HCT116 (cell line): ENCODE results near the gene NIPA2. TPM values are rescaled to one million over a fixed set of nuclear protein-coding genes. Genes with fewer than 3 reads are reported as not detected.

Source experiments
- ATAC-seq: fragments of 200-7000 bp; cut with Tn5 transposase; 2 replicates; pipeline ENCODE4 v1.9.1; 2020; ENCODE audit warnings: mild to moderate bottlenecking, moderate library complexity
- BruUV-seq: library from RNA; stranded (reverse); fragments of 400-500 nt; replicated peaks from 2 replicates; lab custom pipeline; 2021; lab: Mats Ljungman, UMichigan
- CTCF ChIA-PET: fragments of 300-600 bp; sonication (Branson Sonifier 250); formaldehyde crosslinking; loops from one replicate; lab custom pipeline; 2021; ENCODE audit warnings: antibody characterized with exemption; lab: Charles Lee
- POLR2A ChIA-PET: fragments of 300-600, 350-600 bp; sonication (Branson Sonifier 250); formaldehyde crosslinking; loops from one replicate; lab custom pipeline; 2021; ENCODE audit warnings: antibody characterized with exemption; lab: Charles Lee
- RAD21 ChIA-PET, 2 experiments: fragments of 300-600 bp; sonication (Branson Sonifier 250); formaldehyde crosslinking; loops; one replicate each; lab custom pipeline; 2023; ENCODE audit warnings: low total read pairs in 2 of 2; ENCODE audit not compliant: uncharacterized antibody in 2 of 2, unreplicated experiment in 2 of 2, low non-redundant PET in 1 of 2; lab: Charles Lee
- DNase-seq: peaks from one replicate; pipeline ENCODE4 v3.0.0-alpha.2; 2010; ENCODE audit warnings: low read depth, low spot score
- H2AFZ ChIP-seq: fragments of 200-600 bp; shearing (Covaris generic), sonication (generic); 2 replicates; pipeline ENCODE4 v1.6.1; 2017; ENCODE audit warnings: low read depth, mixed run types, mixed read lengths, antibody characterized with exemption, low read length; ENCODE audit not compliant: poor library complexity, severe bottlenecking
- H3K27ac ChIP-seq: 2 replicates; pipeline ENCODE4 v1.5.1; 2012; ENCODE audit warnings: low read depth, low read length
- H3K27me3 ChIP-seq: fragments of 200-600 bp; sonication (generic); 2 replicates; pipeline ENCODE4 v1.6.1; 2016; ENCODE audit warnings: mixed run types, low read length, mixed read lengths; ENCODE audit not compliant: insufficient read depth
- H3K36me3 ChIP-seq, 2 experiments: fragments of 200-500 bp in 1 of 2; fragments of 200-600 bp in 1 of 2; sonication (Bioruptor generic) in 1 of 2; sonication (generic) in 1 of 2; 2 replicates each; pipeline versions ENCODE4 v1.5.1 to v1.6.1; 2014 to 2016; ENCODE audit warnings: low read length in 2 of 2, inconsistent platforms in 1 of 2, mixed read lengths in 1 of 2, mixed run types in 1 of 2; ENCODE audit not compliant: insufficient read depth in 2 of 2, control insufficient read depth in 1 of 2
- H3K4me1 ChIP-seq, 2 experiments: fragments of 200-600 bp in 1 of 2; sonication (generic) in 1 of 2; 2 replicates each; pipeline versions ENCODE4 v1.5.1 to v1.6.1; 2012 to 2017; ENCODE audit warnings: low read length in 2 of 2, inconsistent platforms in 1 of 2, mild to moderate bottlenecking in 1 of 2, mixed read lengths in 1 of 2, mixed run types in 1 of 2, moderate library complexity in 1 of 2; ENCODE audit not compliant: insufficient read depth in 2 of 2, control insufficient read depth in 1 of 2
- H3K4me2 ChIP-seq: fragments of 200-600 bp; sonication (generic); 2 replicates; pipeline ENCODE4 v1.6.1; 2017; ENCODE audit warnings: mixed run types, low read length, mixed read lengths
- H3K4me3 ChIP-seq, 2 experiments: fragments of 200-600 bp in 1 of 2; sonication (generic) in 1 of 2; replicated peaks in 1 of 2; 2 replicates each; pipeline ENCODE4 v1.5.1; 2011 to 2016; ENCODE audit warnings: low read length in 2 of 2, control low read depth in 1 of 2, low read depth in 1 of 2, mild to moderate bottlenecking in 1 of 2, mixed read lengths in 1 of 2, mixed run types in 1 of 2
- H3K79me2 ChIP-seq: fragments of 200-600 bp; sonication (generic); 2 replicates; pipeline ENCODE4 v1.6.1; 2017; ENCODE audit warnings: mild to moderate bottlenecking, mixed run types, low read length, moderate library complexity, mixed read lengths; ENCODE audit not compliant: insufficient read depth
- H3K9ac ChIP-seq: fragments of 200-600 bp; sonication (generic); 2 replicates; pipeline ENCODE4 v1.6.1; 2016; ENCODE audit warnings: low read length, mixed read lengths
- H3K9me2 ChIP-seq: fragments of 200-600 bp; sonication (generic), shearing (Covaris generic); 2 replicates; pipeline ENCODE4 v1.6.1; 2017; ENCODE audit warnings: mixed run types, mild to moderate bottlenecking, moderate library complexity; ENCODE audit not compliant: insufficient read depth
- H3K9me3 ChIP-seq, 2 experiments: fragments of 200-500 bp in 1 of 2; fragments of 200-600 bp in 1 of 2; sonication (Bioruptor generic) in 1 of 2; sonication (generic) in 1 of 2; 2 replicates each; pipeline ENCODE4 v1.6.1; 2014 to 2017; ENCODE audit warnings: low read length in 2 of 2, mixed read lengths in 2 of 2, inconsistent platforms in 1 of 2, low read depth in 1 of 2, mild to moderate bottlenecking in 1 of 2, mixed run types in 1 of 2, moderate library complexity in 1 of 2; ENCODE audit not compliant: control insufficient read depth in 1 of 2, insufficient read depth in 1 of 2
- H4K20me1 ChIP-seq: fragments of 200-600 bp; sonication (generic), shearing (Covaris generic); 2 replicates; pipeline ENCODE4 v1.6.1; 2017; ENCODE audit warnings: mixed run types, mild to moderate bottlenecking, moderate library complexity; ENCODE audit not compliant: insufficient read depth
- CBX3 ChIP-seq: IDR thresholded peaks from 2 replicates; pipeline ENCODE4 v1.6.1; 2012; ENCODE audit warnings: low read depth
- EGR1 ChIP-seq: IDR thresholded peaks from 2 replicates; pipeline ENCODE4 v1.6.1; 2012; ENCODE audit warnings: low read depth
- JUND ChIP-seq: IDR thresholded peaks from 2 replicates; pipeline ENCODE4 v1.6.1; 2012
- POLR2AphosphoS5 ChIP-seq: IDR thresholded peaks from 2 replicates; pipeline ENCODE4 v1.6.1; 2011; ENCODE audit warnings: mild to moderate bottlenecking, low read depth, low read length, moderate library complexity
- RAD21 ChIP-seq: IDR thresholded peaks from 2 replicates; pipeline ENCODE4 v1.6.1; 2012; ENCODE audit warnings: low read depth, mild to moderate bottlenecking
- REST ChIP-seq: IDR thresholded peaks from 2 replicates; pipeline ENCODE4 v1.6.1; 2012; ENCODE audit warnings: low read depth
- SIN3A ChIP-seq: IDR thresholded peaks from 2 replicates; pipeline ENCODE4 v1.6.1; 2012; ENCODE audit warnings: low read depth
- SP1 ChIP-seq: IDR thresholded peaks from 2 replicates; pipeline ENCODE4 v1.6.1; 2012; ENCODE audit warnings: low read depth
- YY1 ChIP-seq: IDR thresholded peaks from 2 replicates; pipeline ENCODE4 v1.6.1; 2011; ENCODE audit warnings: low read length, low read depth, moderate library complexity, mild to moderate bottlenecking; ENCODE audit not compliant: insufficient replicate concordance; ENCODE audit errors: extremely low read depth
- ZFX ChIP-seq: fragments of 450-650 bp; IDR thresholded peaks from 2 replicates; pipeline ENCODE4 v1.6.1; 2017
- ZNF274 ChIP-seq: fragments of 200-500 bp; sonication (Bioruptor generic); IDR thresholded peaks from 2 replicates; pipeline ENCODE4 v1.6.1; 2014; ENCODE audit warnings: mild to moderate bottlenecking, low read depth, low read length, inconsistent platforms
- intact Hi-C: fragments of 100-400 bp; cut with micrococcal nuclease; formaldehyde crosslinking; loops from 2 replicates; pipeline ENCODE4 v1.10.0; 2022
- total RNA-seq: library from RNA; stranded (reverse); gene quantifications from one replicate; pipeline ENCODE4 v1.2.1, GENCODE V29; 2021; ENCODE audit not compliant: unreplicated experiment
- TF ChIP-seq, protein P1 (sequence below), 3 experiments: fragments of 200-600 bp in 1 of 3; sonication (generic) in 1 of 3; IDR thresholded peaks in 2 of 3; conservative IDR thresholded peaks in 1 of 3; 2 replicates each; pipeline ENCODE4 v1.5.1; 2012 to 2017; ENCODE audit warnings: low read depth in 2 of 3, low read length in 2 of 3, antibody characterized with exemption in 1 of 3, borderline replicate concordance in 1 of 3, control low read depth in 1 of 3, mild to moderate bottlenecking in 1 of 3, mixed read lengths in 1 of 3, mixed run types in 1 of 3, moderate library complexity in 1 of 3; ENCODE audit not compliant: insufficient read depth in 1 of 3
- TF ChIP-seq, protein P2 (sequence below): IDR thresholded peaks from 2 replicates; pipeline ENCODE4 v1.6.1; 2012

Gene NIPA2
- total RNA-seq, 1 experiment from 2014 or later = 54.4 TPM

DNA sequence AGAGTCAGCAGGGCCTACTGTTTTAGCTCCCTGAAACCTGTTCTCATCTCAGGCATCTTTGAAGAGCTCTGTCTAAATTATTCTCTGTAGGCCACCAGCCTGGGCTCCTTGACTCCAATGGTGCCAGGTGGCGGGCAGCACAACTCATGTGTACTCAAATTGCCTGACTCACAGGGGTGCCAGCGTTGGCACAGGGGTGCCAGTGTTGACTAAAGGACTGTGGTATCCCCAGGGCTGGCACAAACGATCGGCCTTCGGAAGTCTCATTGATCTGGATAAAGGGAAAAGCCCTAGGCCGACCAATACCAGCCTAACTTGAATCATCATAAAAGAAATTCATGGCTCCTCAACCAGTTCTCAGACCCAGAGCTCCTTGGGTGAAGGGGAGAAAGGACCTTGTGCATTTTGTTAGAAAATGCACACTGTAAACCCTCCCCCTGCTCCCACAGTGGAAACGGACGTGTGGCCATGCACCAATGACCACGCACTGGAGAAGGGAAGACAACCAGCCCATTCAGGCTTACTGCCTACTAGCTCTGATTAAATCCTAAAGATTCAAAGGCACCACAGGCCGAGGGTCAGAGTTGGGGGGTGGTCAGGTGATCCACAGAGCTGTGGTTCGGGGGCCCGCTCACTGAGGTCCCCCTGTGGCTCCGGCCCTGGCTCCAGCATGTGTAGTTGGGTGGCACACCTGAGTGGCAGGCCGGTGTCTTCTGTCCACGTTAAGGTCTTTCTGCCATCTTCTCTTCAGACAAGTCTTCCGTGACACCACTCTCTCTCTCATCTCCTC lies 68.9 kb downstream of the NIPA2 start (continued):
- TF ChIP-seq REST = no peak

DNA sequence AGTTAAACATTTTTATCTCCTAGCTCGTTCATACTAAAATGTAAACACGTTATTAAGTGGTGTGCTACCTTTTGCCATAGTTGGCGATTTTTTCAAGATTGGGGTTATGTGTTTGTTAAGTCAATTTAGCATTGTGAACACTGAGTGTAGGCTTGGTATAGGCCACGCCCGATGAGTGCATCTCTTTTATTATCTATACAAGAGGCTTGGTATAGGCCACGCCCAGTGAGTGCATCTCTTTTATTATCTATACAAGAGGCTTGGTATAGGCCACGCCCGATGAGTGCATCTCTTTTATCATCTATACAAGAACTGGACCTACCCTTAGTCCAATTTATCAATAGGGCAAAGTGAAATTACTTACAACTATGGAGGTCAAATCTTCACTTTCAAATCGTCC lies 70.4 kb downstream of the NIPA2 start:
- no peak for DNase-seq
- H3K4me3 ChIP-seq = no peak overlapping the region
- H3K9me2 ChIP-seq = no peaks in the 10 kb centered on the region
- ChIA-PET CTCF (no interaction called here), POLR2A (no interaction called here), RAD21 (no interaction called here)
- no TSS peak for BruUV-seq
- H3K9ac ChIP-seq = no peak overlapping the region
- no peak overlapping the region for H3K27ac ChIP-seq
- H3K27me3 ChIP-seq = no peaks in the 10 kb centered on the region
- TF ChIP-seq, protein P1, sequence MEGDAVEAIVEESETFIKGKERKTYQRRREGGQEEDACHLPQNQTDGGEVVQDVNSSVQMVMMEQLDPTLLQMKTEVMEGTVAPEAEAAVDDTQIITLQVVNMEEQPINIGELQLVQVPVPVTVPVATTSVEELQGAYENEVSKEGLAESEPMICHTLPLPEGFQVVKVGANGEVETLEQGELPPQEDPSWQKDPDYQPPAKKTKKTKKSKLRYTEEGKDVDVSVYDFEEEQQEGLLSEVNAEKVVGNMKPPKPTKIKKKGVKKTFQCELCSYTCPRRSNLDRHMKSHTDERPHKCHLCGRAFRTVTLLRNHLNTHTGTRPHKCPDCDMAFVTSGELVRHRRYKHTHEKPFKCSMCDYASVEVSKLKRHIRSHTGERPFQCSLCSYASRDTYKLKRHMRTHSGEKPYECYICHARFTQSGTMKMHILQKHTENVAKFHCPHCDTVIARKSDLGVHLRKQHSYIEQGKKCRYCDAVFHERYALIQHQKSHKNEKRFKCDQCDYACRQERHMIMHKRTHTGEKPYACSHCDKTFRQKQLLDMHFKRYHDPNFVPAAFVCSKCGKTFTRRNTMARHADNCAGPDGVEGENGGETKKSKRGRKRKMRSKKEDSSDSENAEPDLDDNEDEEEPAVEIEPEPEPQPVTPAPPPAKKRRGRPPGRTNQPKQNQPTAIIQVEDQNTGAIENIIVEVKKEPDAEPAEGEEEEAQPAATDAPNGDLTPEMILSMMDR (IDR thresholded peaks at IDR 0.05 in 2 of 3, conservative IDR thresholded peaks at IDR 0.05 in 1 of 3; ENCODE audit: borderline replicate concordance in 1 of 3, insufficient read depth in 1 of 3, low read depth in 2 of 3, low read length in 2 of 3) = no peak
- TF ChIP-seq EGR1 = no peak
- no peak for TF ChIP-seq YY1
- TF ChIP-seq CBX3 = no peak
- no peak for TF ChIP-seq ZFX
- no peak for TF ChIP-seq POLR2AphosphoS5
- no peak for TF ChIP-seq RAD21
- TF ChIP-seq SIN3A = no peak
- no peak for TF ChIP-seq SP1
- TF ChIP-seq, protein P2, sequence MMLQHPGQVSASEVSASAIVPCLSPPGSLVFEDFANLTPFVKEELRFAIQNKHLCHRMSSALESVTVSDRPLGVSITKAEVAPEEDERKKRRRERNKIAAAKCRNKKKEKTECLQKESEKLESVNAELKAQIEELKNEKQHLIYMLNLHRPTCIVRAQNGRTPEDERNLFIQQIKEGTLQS = no peak
- TF ChIP-seq ZNF274 = no peak
- no peak for TF ChIP-seq JUND
- intact Hi-C loops = no loop called here
- H3K79me2 ChIP-seq = no peaks in the 10 kb centered on the region
- peaks cover 6 to 13% of the 10 kb centered on the region in 2 experiments for H3K4me1 ChIP-seq
- no peaks in the 10 kb centered on the region for H4K20me1 ChIP-seq
- no peak overlapping the region for H3K4me2 ChIP-seq
- H2AFZ ChIP-seq = no peak overlapping the region
- no peaks in the 10 kb centered on the region for H3K9me3 ChIP-seq
- no peak for ATAC-seq
- peaks cover 23 to 39% of the 10 kb centered on the region in 2 experiments for H3K36me3 ChIP-seq
